Thyroid gland (tissue), 4 donors: ENCODE data around the gene TRIM67. TPM values are rescaled to one million over a fixed set of nuclear protein-coding genes. Genes with fewer than 3 reads are reported as not detected.

Source experiments
- DNase-seq, 2 donors: peaks; one replicate each; pipeline ENCODE4 v3.0.0-alpha.2; 2019
- H3K27ac ChIP-seq, 3 donors: fragments of 200-600 bp; sonication (generic); 1 replicate in 2 of 3; 2 replicates in 1 of 3; pipeline ENCODE4 v1.5.1; 2016 to 2019; ENCODE audit warnings: mild to moderate bottlenecking in 1 of 3, moderate library complexity in 1 of 3
- H3K27me3 ChIP-seq: fragments of 200-600 bp; sonication (generic); one replicate; pipeline ENCODE4 v1.5.1; 2019
- H3K36me3 ChIP-seq, 2 donors: fragments of 200-600 bp; sonication (generic); one replicate each; pipeline ENCODE4 v1.5.1; 2016 to 2019
- H3K4me1 ChIP-seq, 2 donors: fragments of 200-600 bp; sonication (generic); one replicate each; pipeline ENCODE4 v1.5.1; 2017 to 2019
- H3K4me3 ChIP-seq, 3 donors: fragments of 200-600 bp; sonication (generic); replicated peaks in 1 of 3; 1 replicate in 2 of 3; 2 replicates in 1 of 3; pipeline ENCODE4 v1.5.1; 2016; ENCODE audit warnings: mild to moderate bottlenecking in 1 of 3
- H3K9me3 ChIP-seq: fragments of 200-600 bp; sonication (generic); one replicate; pipeline ENCODE4 v1.5.1; 2017
- POLR2A ChIP-seq, 2 donors: fragments of 450-650 bp; IDR thresholded peaks; one replicate each; pipeline ENCODE4 v1.6.1; 2017; ENCODE audit warnings: antibody characterized with exemption in 2 of 2, mild to moderate bottlenecking in 2 of 2, moderate library complexity in 1 of 2
- WGBS, 2 donors: methylation state at CpG; one replicate each; pipeline ENCODE4 v1.1.5; 2017; 5-methylcytosine and 5-hydroxymethylcytosine counted together
- intact Hi-C: fragments of 100-400 bp; cut with DNase I; formaldehyde crosslinking; loops from one replicate; pipeline ENCODE4 v1.15.1; 2023
- total RNA-seq, 4 donors: library from RNA; depleted of rRNA; stranded (reverse); fragments of >200 nt; gene quantifications; one replicate each; pipeline ENCODE4 v1.2.3, GENCODE V29; 2016
- TF ChIP-seq, protein P1 (sequence below), 6 experiments: fragments of 200-600 bp in 3 of 6; fragments of 450-650 bp in 3 of 6; sonication (generic) in 3 of 6; IDR thresholded peaks; one replicate each; pipeline ENCODE4 v1.5.1; 2016 to 2019; ENCODE audit warnings: antibody characterized with exemption in 6 of 6, mild to moderate bottlenecking in 2 of 6, inconsistent platforms in 1 of 6, moderate library complexity in 1 of 6

Gene TRIM67
- total RNA-seq, 4 donors from 2014 or later = not detected

- Histone ChIP-seq H3K27ac (no peak overlapping the region), H3K4me3 (peak overlapping the region in 1 of 3 donors; percentile 73), H3K27me3 (no peaks in the 10 kb centered on the region), H3K9me3 (no peaks in the 10 kb centered on the region), H3K36me3 (peaks cover 0 to 7% of the 10 kb centered on the region in 2 donors), H3K4me1 (peaks cover 15 to 25% of the 10 kb centered on the region in 2 donors)
- 46 to 48% methylated on average over 5 of the region's 5 CpGs for WGBS, 2 donors
- no peak for DNase-seq
- TF ChIP-seq, protein P1, sequence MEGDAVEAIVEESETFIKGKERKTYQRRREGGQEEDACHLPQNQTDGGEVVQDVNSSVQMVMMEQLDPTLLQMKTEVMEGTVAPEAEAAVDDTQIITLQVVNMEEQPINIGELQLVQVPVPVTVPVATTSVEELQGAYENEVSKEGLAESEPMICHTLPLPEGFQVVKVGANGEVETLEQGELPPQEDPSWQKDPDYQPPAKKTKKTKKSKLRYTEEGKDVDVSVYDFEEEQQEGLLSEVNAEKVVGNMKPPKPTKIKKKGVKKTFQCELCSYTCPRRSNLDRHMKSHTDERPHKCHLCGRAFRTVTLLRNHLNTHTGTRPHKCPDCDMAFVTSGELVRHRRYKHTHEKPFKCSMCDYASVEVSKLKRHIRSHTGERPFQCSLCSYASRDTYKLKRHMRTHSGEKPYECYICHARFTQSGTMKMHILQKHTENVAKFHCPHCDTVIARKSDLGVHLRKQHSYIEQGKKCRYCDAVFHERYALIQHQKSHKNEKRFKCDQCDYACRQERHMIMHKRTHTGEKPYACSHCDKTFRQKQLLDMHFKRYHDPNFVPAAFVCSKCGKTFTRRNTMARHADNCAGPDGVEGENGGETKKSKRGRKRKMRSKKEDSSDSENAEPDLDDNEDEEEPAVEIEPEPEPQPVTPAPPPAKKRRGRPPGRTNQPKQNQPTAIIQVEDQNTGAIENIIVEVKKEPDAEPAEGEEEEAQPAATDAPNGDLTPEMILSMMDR (IDR thresholded peaks at IDR 0.05) = no peak
- no peak for TF ChIP-seq POLR2A (IDR thresholded peaks at IDR 0.05)
- intact Hi-C loops = no loop called here
Measured at GRCh38 chr1:231242516-231243198, 80.8 kb downstream of the TRIM67 start.

DNA sequence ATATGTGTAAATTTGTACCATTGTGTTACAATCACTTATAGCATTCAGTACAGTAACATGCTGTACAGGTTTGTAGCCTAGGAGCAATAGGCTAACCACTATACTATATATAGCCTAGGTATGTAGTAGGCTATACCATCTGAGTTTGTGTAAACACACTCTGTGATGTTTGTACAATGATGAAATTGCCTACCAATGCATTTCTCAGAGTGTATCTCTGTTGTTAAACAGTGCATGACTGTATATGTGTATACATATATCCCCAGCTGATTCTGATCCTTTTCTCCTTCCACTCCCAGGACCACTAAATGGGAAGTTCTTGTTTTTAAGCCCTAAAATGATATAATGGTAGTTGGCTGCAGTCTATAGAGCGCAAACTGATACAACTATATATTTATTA, 86.9 kb downstream of the TRIM67 start:
- Histone ChIP-seq H3K9me3 (no peaks in the 10 kb centered on the region), H3K4me3 (no peak overlapping the region), H3K27me3 (no peaks in the 10 kb centered on the region), H3K27ac (no peak overlapping the region), H3K4me1 (no peaks in the 10 kb centered on the region), H3K36me3 (peaks cover 0 to 10% of the 10 kb centered on the region in 2 donors)
- TF ChIP-seq, protein P1 (IDR thresholded peaks at IDR 0.05) = no peak
- no peak for TF ChIP-seq POLR2A (IDR thresholded peaks at IDR 0.05)
- intact Hi-C loops = no loop called here
- no peak for DNase-seq
- WGBS, 2 donors = 97 to 98% methylated on average over 1 of the region's 1 CpG

- H3K27ac ChIP-seq = no peak overlapping the region
- DNase-seq = no peak
- TF ChIP-seq, protein P1 (IDR thresholded peaks at IDR 0.05) = no peak
- no peaks in the 10 kb centered on the region for H3K27me3 ChIP-seq
- intact Hi-C loops = no loop called here
- WGBS, 2 donors = 89 to 94% methylated on average over 3 of the region's 3 CpGs
- H3K4me1 ChIP-seq = no peaks in the 10 kb centered on the region
- no peak overlapping the region for H3K4me3 ChIP-seq
- H3K36me3 ChIP-seq = peaks cover 5 to 16% of the 10 kb centered on the region in 2 donors
- no peaks in the 10 kb centered on the region for H3K9me3 ChIP-seq
Measured at GRCh38 chr1:231252336-231252735, 90.5 kb downstream of the TRIM67 start.

DNA sequence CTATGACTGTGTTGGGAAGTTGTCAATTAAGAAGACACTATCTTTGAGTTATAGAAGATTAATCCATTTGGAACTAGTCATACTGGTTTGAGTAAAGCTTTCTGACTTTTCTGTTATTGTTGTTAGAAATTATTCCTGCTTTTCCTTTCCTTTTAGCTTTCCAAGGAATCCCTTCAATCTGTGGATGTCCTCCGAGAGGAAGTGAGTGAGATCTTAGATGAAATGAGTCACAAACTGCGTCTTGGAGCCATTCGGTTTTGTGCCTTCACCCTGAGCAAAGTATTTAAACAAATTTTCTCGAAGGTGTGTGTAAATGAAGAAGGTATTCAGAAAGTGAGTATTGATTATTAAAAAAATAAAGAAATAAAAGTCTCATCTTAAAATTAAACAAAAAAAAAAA, 98.5 kb downstream of the TRIM67 start:
- peaks cover 38% of the 10 kb centered on the region in 2 donors for H3K36me3 ChIP-seq
- H3K4me1 ChIP-seq = no peaks in the 10 kb centered on the region
- TF ChIP-seq POLR2A (IDR thresholded peaks at IDR 0.05) = no peak
- TF ChIP-seq, protein P1 (IDR thresholded peaks at IDR 0.05) = no peak
- no peaks in the 10 kb centered on the region for H3K9me3 ChIP-seq
- intact Hi-C loops = loop anchor here (2.0 kb wide), 1 partner anchor 32 kb away; no protein-coding TSS in a partner anchor
- H3K27me3 ChIP-seq = no peaks in the 10 kb centered on the region
- WGBS, 2 donors = 90 to 92% methylated on average over 4 of the region's 4 CpGs
- DNase-seq = no peak
- H3K4me3 ChIP-seq = no peak overlapping the region
- H3K27ac ChIP-seq = no peak overlapping the region

DNA sequence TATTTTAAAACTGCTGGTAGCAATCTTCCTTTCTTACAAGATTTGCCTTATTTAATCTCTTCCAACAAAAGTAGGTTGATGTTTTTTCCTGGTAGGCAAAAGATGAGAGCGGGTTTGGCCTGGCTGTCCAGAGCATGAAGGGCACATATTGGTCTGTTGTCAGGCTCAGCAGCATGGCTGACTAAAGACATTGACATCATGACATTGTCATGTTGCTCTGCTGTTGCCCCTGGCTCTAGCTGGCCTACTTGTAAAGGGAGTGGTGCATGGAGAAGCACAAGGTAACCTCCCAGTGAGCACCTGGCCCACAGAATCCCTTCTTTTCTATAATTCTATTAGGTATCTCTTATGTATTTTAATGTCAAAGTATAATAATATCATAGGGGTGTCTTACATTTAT, 102.8 kb downstream of the TRIM67 start:
- Histone ChIP-seq H3K4me1 (no peaks in the 10 kb centered on the region), H3K36me3 (peaks cover 47 to 49% of the 10 kb centered on the region in 2 donors), H3K9me3 (no peaks in the 10 kb centered on the region), H3K27me3 (no peaks in the 10 kb centered on the region), H3K4me3 (no peak overlapping the region), H3K27ac (peak overlapping the region; percentile 10 to 68 (median 43))
- intact Hi-C loops = no loop called here
- peak; percentile 64 to 75 for DNase-seq
- 83 to 93% methylated on average over 1 of the region's 1 CpG for WGBS, 2 donors
- TF ChIP-seq, protein P1 (IDR thresholded peaks at IDR 0.05) = no peak
- TF ChIP-seq POLR2A (IDR thresholded peaks at IDR 0.05) = no peak
